Testis (tissue), 3 donors: ENCODE data around the gene KCNN3. TPM values are rescaled to one million over a fixed set of nuclear protein-coding genes. Genes with fewer than 3 reads are reported as not detected.

Experiments
- DNase-seq: peaks from one replicate; pipeline ENCODE4 v3.0.0-alpha.2; 2019
- H3K27ac ChIP-seq, 2 donors: fragments of 200-600 bp; sonication (generic); one replicate each; pipeline ENCODE4 v1.5.1; 2019
- H3K27me3 ChIP-seq: fragments of 200-600 bp; sonication (generic); one replicate; pipeline ENCODE4 v1.5.1; 2019
- H3K36me3 ChIP-seq: fragments of 200-600 bp; sonication (generic); one replicate; pipeline ENCODE4 v1.5.1; 2017; ENCODE audit warnings: low read depth; ENCODE audit errors: missing control alignments
- H3K4me1 ChIP-seq: fragments of 200-600 bp; sonication (generic); one replicate; pipeline ENCODE4 v1.5.1; 2019
- H3K4me3 ChIP-seq, 2 donors: fragments of 200-600 bp; sonication (generic); one replicate each; pipeline ENCODE4 v1.5.1; 2017 to 2019
- H3K9me3 ChIP-seq: fragments of 200-600 bp; sonication (generic); one replicate; pipeline ENCODE4 v1.5.1; 2017
- CTCF ChIP-seq, 3 experiments: fragments of 450-650 bp in 2 of 3; fragments of 200-600 bp in 1 of 3; sonication (generic) in 1 of 3; IDR thresholded peaks; one replicate each; pipeline ENCODE4 v1.5.1; 2016 to 2019; ENCODE audit warnings: antibody characterized with exemption in 3 of 3, mild to moderate bottlenecking in 2 of 3, moderate library complexity in 1 of 3
- POLR2A ChIP-seq: fragments of 450-650 bp; IDR thresholded peaks from one replicate; pipeline ENCODE4 v1.6.1; 2017; ENCODE audit warnings: antibody characterized with exemption, mild to moderate bottlenecking, moderate library complexity
- WGBS, 2 donors: methylation state at CpG; one replicate each; pipeline ENCODE4 v1.1.5; 2018; 5-methylcytosine and 5-hydroxymethylcytosine counted together
- intact Hi-C: fragments of 100-400 bp; cut with DNase I; formaldehyde crosslinking; loops from one replicate; pipeline ENCODE4 v1.15.1; 2023; ENCODE audit warnings: low total_unique reads
- polyA plus RNA-seq: library from polyadenylated mRNA; stranded (reverse); fragments of 350-450 nt; fragmentation: Illumina TruSeq; extraction: RNeasy Lipid Tissue Mini Kit (QIAGEN cat#74804); gene quantifications from one replicate; pipeline ENCODE4 v1.2.3, GENCODE V29; 2014; ENCODE audit warnings: low read depth, low replicate concordance; ENCODE audit not compliant: insufficient read depth
- total RNA-seq, 2 donors: library from RNA; depleted of rRNA; stranded (reverse); fragments of >200 nt; gene quantifications; one replicate each; pipeline ENCODE4 v1.2.3, GENCODE V29; 2016

KCNN3 gene
- total and polyA plus RNA-seq, 3 donors from 2014 or later = 0.24 to 0.78 (median 0.56) TPM

- Histone ChIP-seq H3K4me1 (peaks cover 8% of the 10 kb centered on the region), H3K4me3 (no peak overlapping the region), H3K9me3 (no peaks in the 10 kb centered on the region), H3K27ac (no peak overlapping the region), H3K36me3 (no peaks in the 10 kb centered on the region), H3K27me3 (no peaks in the 10 kb centered on the region)
- WGBS, 2 donors = 48 to 55% methylated on average over 6 of the region's 6 CpGs
- no peak for TF ChIP-seq POLR2A
- TF ChIP-seq CTCF (IDR thresholded peaks at IDR 0.05) = no peak
- DNase-seq = no peak
- intact Hi-C loops = no loop called here
Observed at GRCh38 chr1:154845879-154846278, 24.2 kb downstream of the KCNN3 start.

- peaks cover 8% of the 10 kb centered on the region for H3K4me1 ChIP-seq
- no peaks in the 10 kb centered on the region for H3K36me3 ChIP-seq
- TF ChIP-seq POLR2A = no peak
- no peak for TF ChIP-seq CTCF (IDR thresholded peaks at IDR 0.05)
- 73 to 93% methylated on average over 2 to 3 of the region's 3 CpGs for WGBS, 2 donors
- intact Hi-C loops = no loop called here
- no peaks in the 10 kb centered on the region for H3K9me3 ChIP-seq
- H3K4me3 ChIP-seq = no peak overlapping the region
- no peaks in the 10 kb centered on the region for H3K27me3 ChIP-seq
- no peak for DNase-seq
- no peak overlapping the region for H3K27ac ChIP-seq
Observed at GRCh38 chr1:154845174-154845573, 24.9 kb downstream of the KCNN3 start.

GRCh38 chr1:154844297-154844681 lies 25.8 kb downstream of the KCNN3 start:
- Histone ChIP-seq H3K36me3 (no peaks in the 10 kb centered on the region), H3K9me3 (no peaks in the 10 kb centered on the region), H3K27ac (no peak overlapping the region), H3K27me3 (no peaks in the 10 kb centered on the region), H3K4me1 (peaks cover 8% of the 10 kb centered on the region), H3K4me3 (no peak overlapping the region)
- 90 to 94% methylated on average over 10 of the region's 10 CpGs for WGBS, 2 donors
- TF ChIP-seq CTCF (IDR thresholded peaks at IDR 0.05) = no peak
- TF ChIP-seq POLR2A = no peak
- DNase-seq = no peak
- intact Hi-C loops = no loop called here

GRCh38 chr1:154843636-154844296 lies 26.3 kb downstream of the KCNN3 start:
- Histone ChIP-seq H3K4me3 (no peak overlapping the region), H3K9me3 (no peaks in the 10 kb centered on the region), H3K27me3 (no peaks in the 10 kb centered on the region), H3K27ac (no peak overlapping the region), H3K36me3 (no peaks in the 10 kb centered on the region), H3K4me1 (peaks cover 8% of the 10 kb centered on the region)
- intact Hi-C loops = no loop called here
- TF ChIP-seq POLR2A = no peak
- no peak for TF ChIP-seq CTCF (IDR thresholded peaks at IDR 0.05)
- WGBS, 2 donors = 72 to 76% methylated on average over 14 to 15 of the region's 15 CpGs
- no peak for DNase-seq

- Histone ChIP-seq H3K27ac (no peak overlapping the region), H3K27me3 (no peaks in the 10 kb centered on the region), H3K4me1 (peaks cover 8% of the 10 kb centered on the region), H3K9me3 (no peaks in the 10 kb centered on the region), H3K4me3 (no peak overlapping the region), H3K36me3 (no peaks in the 10 kb centered on the region)
- WGBS, 2 donors = 89 to 90% methylated on average over 7 of the region's 8 CpGs
- DNase-seq = no peak
- TF ChIP-seq POLR2A = no peak
- no peak for TF ChIP-seq CTCF (IDR thresholded peaks at IDR 0.05)
- intact Hi-C loops = no loop called here
Observed at GRCh38 chr1:154842635-154843034, 27.4 kb downstream of the KCNN3 start.
